Measurements from ENCODE around the gene SYNPO2.
"Not testable (repeated sequence)": the region's sequence is repeated elsewhere in the genome, so short reads cannot be mapped to it uniquely, and the experiment has no call there.

SYNPO2 gene

DNA sequence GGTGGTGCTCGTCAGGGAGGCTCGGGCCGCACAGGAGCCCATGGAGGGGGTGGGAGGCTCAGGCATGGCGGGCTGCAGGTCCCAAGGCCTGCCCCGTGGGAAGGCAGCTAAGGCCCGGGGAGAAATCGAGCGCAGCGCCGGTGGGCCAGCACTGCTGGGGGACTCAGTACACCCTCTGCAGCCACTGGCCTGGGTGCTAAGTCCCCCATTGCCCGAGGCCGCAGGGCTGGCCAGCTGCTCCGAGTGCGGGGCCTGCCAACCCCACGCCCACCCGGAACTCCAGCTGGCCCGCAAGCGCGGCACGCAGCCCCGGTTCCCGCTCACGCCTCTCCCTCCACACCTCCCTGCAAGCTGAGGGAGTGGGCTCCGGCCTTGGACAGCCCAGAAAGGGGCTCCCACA lies 88.4 kb downstream of the SYNPO2 start:
- DNase-seq: not testable (repeated sequence)

GRCh38 chr4:118979712-118980111 lies 91.1 kb downstream of the SYNPO2 start:
- no peak for DNase-seq

GRCh38 chr4:118981171-118981838 lies 92.7 kb downstream of the SYNPO2 start:
- no peak for DNase-seq

DNA sequence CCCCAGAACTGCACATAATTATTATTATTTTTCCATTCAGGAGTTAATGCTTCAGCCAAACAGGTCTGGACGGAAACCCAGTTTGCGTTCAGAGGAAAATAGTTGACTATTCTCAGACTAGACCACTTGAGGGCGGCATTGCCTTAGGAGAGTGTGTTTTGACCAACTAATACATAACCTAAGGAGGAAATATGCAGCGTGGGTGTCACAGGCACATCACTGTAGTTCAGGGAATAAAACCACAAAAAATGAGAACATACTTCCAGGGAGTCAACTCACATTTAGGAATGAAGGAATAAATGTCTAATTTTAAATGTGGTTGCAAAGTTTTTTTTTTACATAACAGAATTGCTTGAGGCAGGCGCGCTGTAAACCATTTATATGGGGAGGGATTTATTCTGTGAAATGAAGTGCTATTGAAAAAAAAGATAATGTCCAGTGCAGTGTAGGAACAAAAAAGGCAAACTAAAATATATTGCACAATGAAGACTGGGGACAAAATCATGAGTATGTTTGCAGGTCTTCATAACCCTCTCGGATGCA lies 93.3 kb downstream of the SYNPO2 start:
- DNase-seq: peak; percentile 85

GRCh38 chr4:118983293-118983692 lies 94.6 kb downstream of the SYNPO2 start:
- DNase-seq: peak; percentile 16

- peak; percentile 70 for DNase-seq
Observed at GRCh38 chr4:118983831-118984230, 95.2 kb downstream of the SYNPO2 start.

DNA sequence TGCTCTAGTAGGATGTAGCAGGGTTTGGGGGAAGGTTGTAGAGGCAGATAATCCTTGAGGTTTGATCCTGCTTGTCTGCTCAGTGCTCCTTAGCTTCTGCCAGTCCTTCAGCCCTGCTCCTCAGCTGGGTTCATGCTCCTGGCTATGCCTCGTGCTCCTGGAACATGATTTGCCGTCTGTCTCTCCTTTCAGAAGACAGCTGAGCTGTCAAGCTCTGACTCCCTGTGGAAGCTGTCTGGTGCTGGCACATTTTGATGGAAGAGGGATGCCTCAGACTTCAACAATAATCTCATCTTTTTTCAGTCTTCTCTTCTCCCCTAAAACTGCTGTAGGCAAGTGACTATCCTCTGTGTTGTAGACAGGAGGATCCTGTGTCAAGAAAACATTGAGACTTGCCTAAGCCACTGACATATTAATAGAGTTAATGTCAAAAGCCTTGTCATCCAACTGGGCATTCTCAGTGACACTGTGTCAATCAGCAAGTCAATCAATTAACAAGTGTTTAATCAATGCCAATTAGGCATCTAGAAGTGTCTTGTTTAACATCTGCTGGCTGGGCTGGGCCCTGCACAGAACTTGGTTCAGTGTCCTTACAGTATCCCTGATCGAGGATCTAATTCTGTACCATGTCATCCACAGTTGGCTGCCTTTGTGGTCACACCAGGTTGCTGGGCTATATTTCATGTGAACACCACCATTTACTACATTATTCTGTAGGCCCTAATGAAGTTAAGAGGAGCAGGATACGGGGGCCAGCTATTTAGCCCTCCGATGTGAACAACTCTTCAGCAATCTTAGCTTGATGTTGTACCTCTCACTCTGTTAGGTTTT lies 96.7 kb downstream of the SYNPO2 start:
- no peak for DNase-seq

DNA sequence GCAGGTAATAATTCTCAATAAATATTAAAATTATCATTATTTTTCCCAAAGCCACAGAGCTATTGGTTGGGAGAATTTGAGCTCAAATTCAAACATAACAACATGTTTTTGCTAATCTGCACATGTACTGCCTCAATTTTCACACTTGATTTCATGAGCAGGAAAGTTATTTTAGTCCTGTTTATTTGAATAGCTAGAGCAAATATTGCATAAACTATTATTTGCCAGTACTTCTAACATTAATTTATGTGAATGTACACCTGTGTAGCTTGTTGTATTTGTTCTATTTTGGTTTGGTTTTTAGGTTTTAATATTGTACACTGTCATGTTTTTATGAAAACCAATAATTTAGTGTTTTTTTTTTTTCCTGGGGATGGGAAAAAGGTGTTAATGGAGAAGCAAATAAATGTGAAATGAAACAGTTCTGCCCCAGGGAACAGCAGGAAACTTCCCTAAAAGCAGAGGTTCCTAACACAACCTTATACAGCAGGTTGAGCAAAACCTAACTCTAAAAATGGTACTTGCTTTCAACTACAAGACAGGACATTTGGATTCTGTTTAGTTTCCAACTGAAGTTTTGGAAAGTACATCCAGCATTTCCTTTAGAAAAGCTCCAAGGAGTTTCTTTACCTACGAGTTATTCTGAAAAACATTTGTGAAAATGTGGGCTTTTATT lies 99.4 kb downstream of the SYNPO2 start:
- no peak for DNase-seq

DNA sequence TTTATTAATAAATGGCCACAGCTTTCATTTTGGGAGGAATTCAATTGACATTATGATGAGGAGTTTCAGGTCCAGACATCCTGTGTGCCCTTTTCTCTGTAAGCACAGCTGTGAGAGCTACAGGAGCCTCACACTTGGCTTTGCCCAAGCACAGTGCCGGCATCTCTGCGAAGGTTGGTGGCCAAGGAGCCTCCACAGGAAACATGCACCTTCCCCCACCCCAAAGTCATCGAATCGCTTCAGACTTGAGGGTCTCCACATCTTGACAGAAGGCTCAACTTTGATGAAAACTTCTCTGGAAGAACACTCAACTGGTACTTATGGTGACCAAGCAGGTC lies 100.0 kb downstream of the SYNPO2 start:
- no peak for DNase-seq

DNA sequence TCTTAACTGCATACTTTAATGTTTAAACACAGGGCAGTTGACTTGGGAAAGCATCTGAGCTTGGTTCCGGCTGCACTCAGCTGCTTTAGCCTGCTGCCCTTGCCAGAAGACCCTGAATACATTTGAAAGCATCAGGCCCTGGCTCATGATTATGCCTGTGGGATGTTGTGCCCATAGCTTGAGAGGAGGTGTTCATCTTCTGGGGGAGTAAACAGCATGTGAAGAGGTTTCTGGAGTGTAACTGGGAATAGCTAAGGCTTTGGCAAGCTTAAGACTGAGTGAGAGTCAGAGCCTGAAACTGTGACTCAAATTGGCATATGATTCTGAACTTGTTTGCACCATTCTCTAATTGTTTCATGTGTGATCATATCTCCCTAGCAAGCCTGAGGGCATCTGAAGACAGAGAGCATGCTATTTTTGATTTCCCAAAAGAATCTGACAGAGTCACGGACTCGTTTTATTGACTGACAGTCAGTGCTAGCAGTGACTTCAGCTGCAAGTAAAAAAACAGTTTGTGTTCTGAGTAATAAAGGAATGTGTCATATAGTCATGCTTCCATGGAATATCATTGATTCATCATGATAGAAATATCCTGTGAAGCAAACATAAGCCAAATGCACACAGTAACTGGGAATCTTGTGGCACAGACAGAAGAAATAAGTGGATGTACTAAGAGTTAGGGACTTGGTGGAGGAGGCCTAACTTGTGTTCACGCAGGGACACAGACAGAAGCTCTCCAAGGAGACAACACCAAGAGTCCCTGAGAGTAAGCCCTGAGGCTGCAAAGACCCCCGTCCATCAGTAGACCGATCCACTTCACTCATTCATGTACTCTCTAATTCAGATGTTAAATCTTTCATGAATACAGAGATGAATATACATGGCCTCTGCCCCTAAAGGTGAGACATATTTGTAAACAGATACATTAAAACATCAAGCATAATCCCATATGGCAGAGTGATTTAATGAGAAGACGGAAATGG lies 100.7 kb downstream of the SYNPO2 start:
- DNase-seq: no peak

DNA sequence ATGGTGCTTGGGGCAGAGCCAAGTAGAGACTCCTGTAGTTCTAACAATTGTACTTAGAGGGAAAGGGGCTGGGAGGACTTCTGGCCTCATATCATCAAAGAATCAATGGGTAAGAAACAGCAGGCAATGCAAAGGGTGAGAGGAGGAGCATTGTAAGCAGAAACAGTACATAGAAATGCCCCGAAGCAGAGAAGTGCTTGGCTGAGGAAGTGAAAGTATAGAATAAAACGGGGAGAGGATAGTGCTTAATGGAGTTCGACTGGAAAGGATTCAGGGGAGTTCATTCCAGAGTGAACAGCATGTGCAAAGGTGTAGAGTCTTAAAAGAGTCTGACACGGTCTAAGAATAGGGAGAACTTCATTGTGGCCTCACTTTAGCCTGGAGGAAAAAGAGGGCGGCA lies 103.0 kb downstream of the SYNPO2 start:
- peak; percentile 43 for DNase-seq

DNA sequence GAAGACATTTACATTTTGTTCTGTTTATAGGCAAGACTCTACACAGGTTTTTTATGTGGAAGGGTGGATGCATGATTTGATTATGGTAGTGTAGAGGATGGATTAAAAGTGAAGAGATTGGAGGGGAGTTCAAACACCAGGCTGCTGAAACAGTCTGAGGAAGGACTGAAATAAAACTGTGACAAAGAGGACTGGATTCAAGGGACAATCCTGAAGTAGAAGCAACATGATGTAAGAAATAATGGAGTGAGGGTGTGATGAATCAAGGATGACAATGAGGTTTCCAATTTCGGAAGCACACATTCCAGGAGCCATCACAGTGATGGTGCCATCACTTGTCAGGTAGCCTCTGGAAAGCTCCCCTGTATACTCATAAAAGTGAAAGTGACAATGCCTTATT lies 103.5 kb downstream of the SYNPO2 start:
- no peak for DNase-seq

DNA sequence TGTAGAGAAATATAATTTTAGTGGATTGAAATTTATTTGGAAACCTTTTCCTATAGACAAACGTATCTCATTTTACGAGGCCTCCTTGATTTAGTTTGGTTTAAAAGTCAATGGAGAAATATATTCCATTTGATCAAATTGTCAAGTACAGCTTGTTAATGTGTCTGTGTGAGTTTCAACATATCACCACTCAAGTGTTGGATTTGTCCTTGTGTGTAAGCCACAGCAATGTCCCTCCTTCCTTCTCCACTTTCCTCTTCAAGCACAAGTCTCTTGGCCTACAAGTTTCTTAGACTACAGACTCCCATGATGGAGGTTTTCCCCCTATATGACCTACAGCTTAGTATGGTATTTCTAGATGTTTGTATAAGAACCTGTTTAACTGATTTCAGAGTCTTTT lies 104.7 kb downstream of the SYNPO2 start:
- DNase-seq: no peak

GRCh38 chr4:118994030-118994429 lies 105.4 kb downstream of the SYNPO2 start:
- no peak for DNase-seq

DNA sequence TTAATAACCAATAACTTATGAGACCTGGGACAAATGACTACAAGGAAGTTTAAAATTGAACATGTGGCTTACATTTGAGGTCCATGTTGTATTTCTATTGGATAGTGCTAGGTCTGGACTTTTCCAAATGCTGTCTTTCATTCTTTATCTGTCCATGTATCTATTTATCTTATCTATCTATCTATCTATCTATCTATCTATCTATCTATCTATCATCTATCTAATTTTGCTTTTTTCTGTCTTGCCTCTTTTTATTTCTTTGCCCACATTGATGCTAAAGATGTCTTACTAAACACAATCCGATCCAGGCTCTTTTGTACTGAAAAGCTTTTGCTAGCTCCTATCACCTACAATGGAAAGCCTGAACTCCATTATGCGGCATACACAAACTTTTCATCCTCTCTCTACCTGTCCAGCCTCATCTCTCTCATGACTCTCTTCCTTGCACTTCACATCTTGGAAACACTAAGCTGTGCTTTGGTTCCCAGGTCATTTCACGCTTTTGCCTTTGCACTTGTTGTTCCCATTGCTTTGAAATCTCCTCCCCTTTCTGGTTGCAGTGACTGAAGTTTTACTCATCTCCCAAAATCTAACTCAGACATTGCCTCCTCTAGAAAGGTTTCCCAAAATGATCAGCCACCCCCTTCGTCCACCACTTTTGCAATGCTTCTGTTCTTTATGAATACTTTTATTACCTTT lies 107.2 kb downstream of the SYNPO2 start:
- DNase-seq: no peak

- no peak for DNase-seq
Observed at GRCh38 chr4:118997601-118998000, 108.9 kb downstream of the SYNPO2 start.

GRCh38 chr4:118999919-119000318 lies 111.3 kb downstream of the SYNPO2 start:
- DNase-seq: no peak

GRCh38 chr4:119000400-119000799 lies 111.7 kb downstream of the SYNPO2 start:
- DNase-seq: no peak

- peak; percentile 50 for DNase-seq
Observed at GRCh38 chr4:119002476-119002875, 113.8 kb downstream of the SYNPO2 start.

- peak; percentile 78 for DNase-seq
Observed at GRCh38 chr4:119003001-119003400, 114.3 kb downstream of the SYNPO2 start.

DNA sequence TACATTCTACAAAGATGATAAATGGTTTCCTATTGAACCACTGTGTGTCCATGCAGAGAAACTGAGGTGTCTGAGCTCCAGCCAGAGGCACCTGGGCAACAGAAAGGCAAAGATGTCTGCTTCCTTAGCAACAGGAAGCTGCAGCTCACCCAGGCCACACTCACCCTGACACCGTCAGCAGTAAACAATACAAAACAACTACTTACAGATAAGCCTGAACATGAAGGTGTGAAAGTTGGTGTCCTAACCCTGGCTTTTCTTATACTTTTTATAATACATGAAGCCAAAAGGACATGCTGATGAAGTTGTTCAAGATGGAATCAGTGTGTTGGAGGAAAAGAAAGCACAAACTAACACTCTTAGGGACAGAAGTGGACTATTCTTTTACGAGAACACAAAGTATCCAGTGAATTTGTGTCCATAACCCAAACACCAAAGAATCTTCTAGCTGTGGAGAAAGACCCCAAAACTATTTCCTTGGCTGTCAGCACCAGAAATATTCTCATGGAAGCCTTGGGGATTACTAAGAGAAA lies 117.3 kb downstream of the SYNPO2 start:
- DNase-seq: no peak

DNA sequence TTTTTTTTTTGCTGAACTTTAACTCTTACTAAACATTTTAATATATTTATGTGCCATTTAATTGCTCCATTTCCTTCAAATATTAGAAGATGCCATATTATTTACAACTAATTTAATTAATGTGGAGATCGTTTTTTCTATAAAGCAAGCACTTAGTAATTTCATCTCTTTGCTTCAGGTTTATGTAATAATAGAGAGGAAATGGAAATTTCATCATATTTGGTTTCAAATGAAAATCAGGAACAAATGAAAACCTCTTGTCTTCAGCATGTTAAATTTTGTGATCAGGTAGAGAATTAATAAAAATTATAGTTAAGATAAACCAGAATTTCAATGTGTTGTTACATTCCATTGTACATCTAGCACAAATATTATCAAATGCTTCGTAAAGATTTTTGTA lies 120.1 kb downstream of the SYNPO2 start:
- DNase-seq: peak; percentile 75

Measured in inflammatory macrophage treated with lipopolysaccharide for 4 hours (primary cell).